Endothelial cell (in vitro differentiated cells): ENCODE measurements around the gene NPC1L1. TPM values are rescaled to one million over a fixed set of nuclear protein-coding genes. Genes with fewer than 3 reads are reported as not detected.

Source experiments
- DNase-seq: peaks from one replicate; pipeline ENCODE4 v3.0.0; 2021; ENCODE audit warnings: low spot score
- H3K27ac Mint-ChIP-seq: one replicate; pipeline ENCODE4 v1.8.0; 2021; ENCODE audit warnings: mixed read lengths, inconsistent platforms; ENCODE audit not compliant: unreplicated experiment
- H3K27me3 Mint-ChIP-seq: one replicate; pipeline ENCODE4 v1.8.0; 2021; ENCODE audit warnings: mild to moderate bottlenecking, moderate library complexity, mixed read lengths, inconsistent platforms; ENCODE audit not compliant: unreplicated experiment
- H3K36me3 Mint-ChIP-seq: one replicate; pipeline ENCODE4 v1.8.0; 2021; ENCODE audit warnings: mild to moderate bottlenecking, low read depth, mixed read lengths, inconsistent platforms; ENCODE audit not compliant: unreplicated experiment
- H3K4me1 Mint-ChIP-seq: one replicate; pipeline ENCODE4 v1.8.0; 2021; ENCODE audit warnings: mild to moderate bottlenecking, mixed read lengths, inconsistent platforms; ENCODE audit not compliant: unreplicated experiment
- H3K4me3 Mint-ChIP-seq: one replicate; pipeline ENCODE4 v1.8.0; 2021; ENCODE audit warnings: mild to moderate bottlenecking, mixed read lengths, inconsistent platforms; ENCODE audit not compliant: unreplicated experiment
- H3K9me3 Mint-ChIP-seq: one replicate; pipeline ENCODE4 v1.8.0; 2021; ENCODE audit warnings: mixed read lengths, inconsistent platforms; ENCODE audit not compliant: unreplicated experiment
- total RNA-seq: library from RNA; stranded (reverse); fragmentation: NEBNext Ultra II Directional; extraction: Animal tissue kit (Norgen Biotek cat#: 25700); gene quantifications from one replicate; pipeline ENCODE4 v1.2.1, GENCODE V29; 2021; ENCODE audit not compliant: unreplicated experiment
- TF ChIP-seq, protein P1 (sequence below): fragments of 200-600 bp; sonication (generic); IDR thresholded peaks from one replicate; pipeline ENCODE4 v1.5.0; 2021; ENCODE audit warnings: antibody characterized with exemption; ENCODE audit not compliant: unreplicated experiment

NPC1L1 gene
- total RNA-seq, 1 donor from 2014 or later, result not detected

DNA sequence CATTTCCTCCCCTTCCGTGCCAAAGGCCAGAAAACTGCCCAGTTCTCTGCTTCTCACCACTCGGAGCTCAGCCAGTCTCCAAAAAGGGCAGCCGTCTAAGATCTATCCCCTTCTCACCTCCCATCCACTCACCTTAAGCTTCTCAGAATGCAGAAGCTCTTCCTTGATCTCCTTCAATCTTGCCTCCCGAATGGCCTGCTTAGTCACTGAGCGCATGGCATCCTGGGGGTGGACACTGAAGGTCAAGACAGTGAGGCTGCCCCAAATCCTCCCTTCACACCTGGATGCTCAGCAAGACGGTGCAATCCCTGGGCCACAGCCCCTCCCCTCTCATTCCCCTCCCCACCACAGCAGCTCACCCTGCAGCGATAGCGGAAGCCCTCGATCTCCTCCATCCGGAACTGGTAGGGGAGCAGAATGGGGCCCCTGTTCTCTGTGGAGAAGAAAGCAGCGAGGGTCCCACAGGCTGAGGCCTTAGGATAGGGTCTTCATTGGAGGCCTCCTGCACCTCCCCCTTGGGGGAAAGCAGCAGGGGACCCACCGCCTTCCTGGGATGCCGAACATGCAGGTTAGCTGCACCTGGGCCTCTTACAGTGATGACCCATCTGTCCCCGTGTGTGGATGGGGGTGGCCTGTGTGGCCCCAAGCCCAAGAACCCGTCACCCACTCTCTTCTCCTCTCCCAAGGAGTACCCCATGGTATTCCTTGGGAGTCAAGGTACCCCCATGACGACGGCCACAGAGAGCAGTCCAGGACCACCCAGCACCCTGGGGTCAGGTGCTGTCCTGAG lies 27.8 kb upstream of the NPC1L1 start:
- Mint-ChIP-seq H3K4me3 (no peak overlapping the region), H3K27ac (no peak overlapping the region), H3K27me3 (peaks cover 9% of the 10 kb centered on the region), H3K9me3 (no peaks in the 10 kb centered on the region), H3K36me3 (peaks cover 50% of the 10 kb centered on the region), H3K4me1 (peaks cover 14% of the 10 kb centered on the region)
- no peak for DNase-seq
- TF ChIP-seq, protein P1, sequence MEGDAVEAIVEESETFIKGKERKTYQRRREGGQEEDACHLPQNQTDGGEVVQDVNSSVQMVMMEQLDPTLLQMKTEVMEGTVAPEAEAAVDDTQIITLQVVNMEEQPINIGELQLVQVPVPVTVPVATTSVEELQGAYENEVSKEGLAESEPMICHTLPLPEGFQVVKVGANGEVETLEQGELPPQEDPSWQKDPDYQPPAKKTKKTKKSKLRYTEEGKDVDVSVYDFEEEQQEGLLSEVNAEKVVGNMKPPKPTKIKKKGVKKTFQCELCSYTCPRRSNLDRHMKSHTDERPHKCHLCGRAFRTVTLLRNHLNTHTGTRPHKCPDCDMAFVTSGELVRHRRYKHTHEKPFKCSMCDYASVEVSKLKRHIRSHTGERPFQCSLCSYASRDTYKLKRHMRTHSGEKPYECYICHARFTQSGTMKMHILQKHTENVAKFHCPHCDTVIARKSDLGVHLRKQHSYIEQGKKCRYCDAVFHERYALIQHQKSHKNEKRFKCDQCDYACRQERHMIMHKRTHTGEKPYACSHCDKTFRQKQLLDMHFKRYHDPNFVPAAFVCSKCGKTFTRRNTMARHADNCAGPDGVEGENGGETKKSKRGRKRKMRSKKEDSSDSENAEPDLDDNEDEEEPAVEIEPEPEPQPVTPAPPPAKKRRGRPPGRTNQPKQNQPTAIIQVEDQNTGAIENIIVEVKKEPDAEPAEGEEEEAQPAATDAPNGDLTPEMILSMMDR, result no peak

GRCh38 chr7:44567884-44568283 lies 26.8 kb upstream of the NPC1L1 start:
- H3K4me1 Mint-ChIP-seq, result peaks cover 7% of the 10 kb centered on the region
- no peaks in the 10 kb centered on the region for H3K9me3 Mint-ChIP-seq
- H3K4me3 Mint-ChIP-seq, result no peak overlapping the region
- TF ChIP-seq, protein P1, result no peak
- no peak for DNase-seq
- peaks cover 45% of the 10 kb centered on the region for H3K36me3 Mint-ChIP-seq
- H3K27me3 Mint-ChIP-seq, result peaks cover 13% of the 10 kb centered on the region
- H3K27ac Mint-ChIP-seq, result no peak overlapping the region

- Mint-ChIP-seq H3K4me1 (no peaks in the 10 kb centered on the region), H3K27me3 (peaks cover 13% of the 10 kb centered on the region), H3K27ac (no peak overlapping the region), H3K36me3 (peaks cover 38% of the 10 kb centered on the region), H3K9me3 (no peaks in the 10 kb centered on the region), H3K4me3 (peak overlapping the region; percentile 51)
- no peak for DNase-seq
- TF ChIP-seq, protein P1, result no peak
Measured at GRCh38 chr7:44566680-44567079, 25.6 kb upstream of the NPC1L1 start.

- Mint-ChIP-seq H3K27me3 (peaks cover 13% of the 10 kb centered on the region), H3K4me3 (peak overlapping the region; percentile 51), H3K9me3 (no peaks in the 10 kb centered on the region), H3K27ac (no peak overlapping the region), H3K4me1 (no peaks in the 10 kb centered on the region), H3K36me3 (peaks cover 34% of the 10 kb centered on the region)
- TF ChIP-seq, protein P1, result peak; percentile 52
- DNase-seq, result no peak
Measured at GRCh38 chr7:44565795-44566559, 24.8 kb upstream of the NPC1L1 start.
